Tibial nerve (tissue), 3 donors: ENCODE measurements around the gene VWF.

Source experiments
- CTCF ChIP-seq, 5 experiments: fragments of 200-600 bp in 3 of 5; fragments of 450-650 bp in 2 of 5; sonication (generic) in 3 of 5; IDR thresholded peaks; one replicate each; pipeline ENCODE4 v1.5.1; 2016 to 2019; ENCODE audit warnings: antibody characterized with exemption in 5 of 5, mild to moderate bottlenecking in 3 of 5, moderate library complexity in 2 of 5
- POLR2A ChIP-seq, 2 donors: fragments of 450-650 bp; IDR thresholded peaks; one replicate each; pipeline ENCODE4 v1.6.1; 2017; ENCODE audit warnings: antibody characterized with exemption in 2 of 2, mild to moderate bottlenecking in 2 of 2, moderate library complexity in 2 of 2

DNA sequence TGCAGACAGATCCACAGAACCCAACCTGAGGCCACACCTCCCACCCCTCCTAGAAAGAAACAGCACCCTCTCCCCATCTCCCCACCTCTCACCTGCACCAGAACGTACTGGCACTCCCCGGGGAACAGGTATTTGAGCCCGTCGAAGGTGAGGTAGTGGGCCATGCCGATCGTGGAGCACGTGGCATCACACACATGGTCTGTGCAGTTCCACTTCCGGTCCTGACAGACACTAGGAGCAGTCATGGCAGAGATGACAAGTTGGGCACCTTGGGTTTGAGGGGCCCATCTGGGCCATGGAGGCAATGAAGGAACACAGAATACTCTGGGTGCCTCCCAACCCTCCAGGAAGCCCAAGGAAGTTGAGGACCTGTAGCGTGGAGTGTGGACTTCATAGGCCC, 89.9 kb downstream of the VWF start:
- TF ChIP-seq CTCF (IDR thresholded peaks at IDR 0.05) = no peak
- no peak for TF ChIP-seq POLR2A (IDR thresholded peaks at IDR 0.05)
